GM19099 (cell line): ENCODE results near the gene PFKFB3.

Experiments
- POLR2A ChIP-seq: IDR thresholded peaks from 3 replicates; pipeline ENCODE4 v1.6.1; 2011; ENCODE audit warnings: low read depth; ENCODE audit not compliant: insufficient read length; ENCODE audit errors: extremely low read depth

The PFKFB3 gene

GRCh38 chr10:6211671-6212635, 9.2 kb downstream of the PFKFB3 start:
- TF ChIP-seq POLR2A, result no peak

DNA sequence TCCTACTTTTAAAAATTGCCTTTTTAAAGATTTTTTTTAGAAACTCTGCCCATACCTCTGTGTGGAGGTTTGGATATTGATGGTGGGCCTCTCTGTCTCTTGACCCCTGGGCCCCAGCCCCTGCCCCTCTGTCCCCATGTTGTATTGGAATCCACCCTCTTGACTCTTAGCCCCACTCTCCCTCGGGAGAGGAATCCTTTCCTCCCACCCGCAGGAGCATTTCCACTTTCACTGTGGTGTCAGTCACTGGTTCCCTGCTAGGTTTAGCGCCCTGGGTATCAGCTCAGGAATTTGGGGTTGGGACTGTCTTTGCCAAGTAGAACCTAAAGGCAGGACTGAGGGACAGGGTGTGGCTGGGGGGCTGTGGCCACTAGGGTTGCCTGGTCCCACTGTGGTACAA, 10.1 kb downstream of the PFKFB3 start:
- TF ChIP-seq POLR2A, result no peak

- no peak for TF ChIP-seq POLR2A
These were observed 10.6 kb downstream of the PFKFB3 start for GRCh38 chr10:6213257-6213905.

GRCh38 chr10:6213908-6214307, 11.2 kb downstream of the PFKFB3 start:
- TF ChIP-seq POLR2A, result no peak

- TF ChIP-seq POLR2A, result no peak
These were observed 11.9 kb downstream of the PFKFB3 start for GRCh38 chr10:6214612-6215011.

DNA sequence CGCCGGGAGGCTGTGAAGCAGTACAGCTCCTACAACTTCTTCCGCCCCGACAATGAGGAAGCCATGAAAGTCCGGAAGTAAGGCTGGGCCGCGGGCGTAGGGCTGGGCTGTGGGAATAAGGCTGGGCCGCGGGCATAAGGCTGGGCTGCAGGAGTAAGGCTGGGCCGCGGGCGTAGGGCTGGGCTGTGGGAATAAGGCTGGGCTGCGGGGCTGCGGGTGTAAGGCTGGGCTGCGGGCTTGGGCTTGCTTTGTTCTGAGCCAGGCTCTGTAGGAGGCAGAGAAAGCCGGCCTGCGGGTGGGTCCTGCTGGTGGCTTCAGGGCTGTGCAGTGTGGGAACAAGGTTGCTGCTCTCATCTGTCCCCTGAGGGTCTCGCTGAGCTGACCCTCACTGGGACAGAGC, 12.5 kb downstream of the PFKFB3 start:
- TF ChIP-seq POLR2A, result no peak

DNA sequence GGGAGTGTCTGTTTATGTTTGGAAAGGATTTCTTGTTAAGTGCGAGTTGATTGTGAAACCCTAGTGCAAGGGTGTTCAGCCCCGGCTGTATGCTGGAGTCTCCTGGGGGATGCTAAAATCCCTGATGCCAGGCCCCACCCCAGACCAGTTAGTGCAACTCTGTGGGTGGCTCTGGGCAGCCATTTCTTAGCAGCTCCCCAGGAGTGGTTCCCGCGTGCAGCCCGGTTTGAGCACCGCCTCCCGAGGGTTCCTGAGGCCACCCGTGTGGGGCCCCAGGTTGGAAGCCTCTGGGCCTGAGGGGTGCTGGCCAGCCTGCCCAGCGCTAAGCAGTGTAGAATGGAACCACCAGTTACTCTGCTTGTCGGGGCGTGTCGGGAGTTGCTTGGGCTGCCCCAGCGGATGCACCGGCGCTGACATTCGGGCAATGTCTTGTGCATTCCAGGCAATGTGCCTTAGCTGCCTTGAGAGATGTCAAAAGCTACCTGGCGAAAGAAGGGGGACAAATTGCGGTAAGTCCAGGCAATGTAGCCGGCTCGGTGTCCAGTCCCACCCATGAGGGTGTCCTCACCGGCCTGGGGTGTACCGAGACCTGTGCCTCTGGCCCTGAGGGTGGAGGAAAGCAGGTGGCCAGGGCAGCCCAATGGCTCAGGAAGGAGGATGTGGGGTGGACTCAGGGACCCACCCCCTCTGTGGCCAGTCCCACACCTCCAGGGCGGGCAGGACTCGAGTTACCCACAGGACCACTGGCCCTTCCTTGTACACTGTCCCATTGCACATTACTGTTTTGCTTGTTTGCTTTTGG, 13.2 kb downstream of the PFKFB3 start:
- no peak for TF ChIP-seq POLR2A

DNA sequence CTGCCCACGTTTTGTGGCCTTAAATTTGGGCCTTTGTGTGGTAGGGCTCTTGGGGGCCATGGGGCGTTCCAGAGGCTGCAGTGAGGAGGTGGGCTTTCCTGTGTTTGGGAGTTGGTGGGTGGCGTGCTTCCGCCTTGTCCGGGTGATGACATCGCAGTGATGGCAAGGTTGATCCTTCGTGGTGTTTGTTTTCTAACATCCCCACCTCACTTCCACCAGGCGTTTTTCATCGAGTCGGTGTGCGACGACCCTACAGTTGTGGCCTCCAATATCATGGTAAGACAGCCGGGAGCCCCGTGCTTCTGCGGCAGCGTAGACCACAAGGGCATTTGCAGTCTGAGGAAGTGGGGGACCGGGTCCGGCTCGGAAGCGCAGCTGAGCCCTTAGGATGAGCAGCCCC, 14.2 kb downstream of the PFKFB3 start:
- no peak for TF ChIP-seq POLR2A

GRCh38 chr10:6217611-6218010, 14.9 kb downstream of the PFKFB3 start:
- no peak for TF ChIP-seq POLR2A

DNA sequence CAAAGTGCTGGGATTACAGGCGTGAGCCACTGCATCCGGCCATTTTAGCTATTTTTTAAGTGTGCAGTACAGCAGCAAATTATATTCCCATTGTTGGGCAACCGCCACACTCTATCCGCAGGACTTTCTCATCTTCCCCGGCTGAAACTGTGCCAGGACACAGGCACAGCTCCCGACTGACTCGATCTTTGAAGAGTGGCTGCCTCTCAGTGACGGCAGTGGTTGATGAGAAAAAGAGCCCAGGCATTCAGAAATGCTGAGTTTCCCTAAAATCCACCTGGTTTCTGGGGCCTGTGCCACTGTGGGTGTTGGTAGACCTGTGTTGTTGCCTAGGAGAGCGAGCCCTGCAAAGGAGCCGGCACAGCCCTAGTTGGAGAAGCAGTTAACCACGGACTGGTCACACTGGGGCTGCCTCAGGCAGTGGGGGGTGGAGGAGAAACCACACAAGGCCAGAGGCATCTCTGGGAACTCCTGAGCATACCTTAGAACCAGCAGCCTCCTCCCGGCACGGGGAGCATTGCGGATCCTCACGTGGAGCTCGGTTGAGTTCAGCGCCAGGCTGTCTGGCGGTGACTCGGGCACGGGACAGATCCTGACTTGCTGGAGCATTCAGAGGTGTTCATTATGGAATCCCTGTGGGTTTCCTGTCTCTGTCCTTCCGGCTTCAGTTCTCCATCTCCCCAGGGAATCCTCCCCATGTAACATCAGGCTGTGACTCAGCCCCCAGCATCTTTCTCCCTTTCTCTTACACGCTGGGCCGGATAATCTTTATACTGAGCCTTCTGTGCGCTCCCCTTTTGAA, 16.2 kb downstream of the PFKFB3 start:
- no peak for TF ChIP-seq POLR2A

DNA sequence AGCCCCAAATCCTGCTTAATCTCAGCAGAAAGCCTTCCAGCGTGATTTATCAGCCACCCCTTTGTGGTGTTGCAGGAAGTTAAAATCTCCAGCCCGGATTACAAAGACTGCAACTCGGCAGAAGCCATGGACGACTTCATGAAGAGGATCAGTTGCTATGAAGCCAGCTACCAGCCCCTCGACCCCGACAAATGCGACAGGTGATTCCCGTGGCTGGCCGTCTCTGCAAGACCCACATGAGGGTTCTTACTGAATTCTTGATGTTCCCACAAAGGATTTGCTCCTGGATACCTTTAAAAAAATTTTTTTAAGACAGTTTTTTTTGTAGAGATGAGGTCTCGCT, 16.7 kb downstream of the PFKFB3 start:
- TF ChIP-seq POLR2A, result no peak

DNA sequence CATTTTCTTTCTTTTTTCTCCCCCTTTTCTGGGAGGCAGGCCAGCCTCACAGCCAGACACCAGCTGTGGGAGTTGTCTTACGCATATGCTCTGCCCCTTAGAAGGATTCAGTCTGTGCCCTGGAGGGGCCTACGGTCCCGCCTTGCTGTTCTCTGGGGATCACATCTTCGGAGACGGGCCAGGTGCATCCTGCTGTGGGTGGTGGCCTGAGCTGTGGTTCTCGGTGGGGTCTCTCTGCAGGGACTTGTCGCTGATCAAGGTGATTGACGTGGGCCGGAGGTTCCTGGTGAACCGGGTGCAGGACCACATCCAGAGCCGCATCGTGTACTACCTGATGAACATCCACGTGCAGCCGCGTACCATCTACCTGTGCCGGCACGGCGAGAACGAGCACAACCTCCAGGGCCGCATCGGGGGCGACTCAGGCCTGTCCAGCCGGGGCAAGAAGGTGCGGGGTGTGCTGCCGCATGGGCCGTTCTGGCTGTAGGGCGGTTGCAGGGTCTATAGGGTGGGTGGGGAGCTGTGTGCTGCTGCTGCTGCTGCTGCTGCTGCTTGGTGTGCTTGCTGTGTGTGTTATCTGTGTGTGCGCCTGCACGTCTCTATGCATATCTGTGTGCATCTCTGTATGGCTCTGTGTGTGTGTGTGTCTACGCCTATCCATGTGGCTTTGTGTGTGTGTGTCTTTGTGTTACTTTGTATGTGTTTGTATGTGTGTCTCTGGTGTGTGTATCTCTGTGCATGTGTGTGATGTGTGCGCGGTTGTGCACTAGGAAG, 17.9 kb downstream of the PFKFB3 start:
- TF ChIP-seq POLR2A, result no peak

DNA sequence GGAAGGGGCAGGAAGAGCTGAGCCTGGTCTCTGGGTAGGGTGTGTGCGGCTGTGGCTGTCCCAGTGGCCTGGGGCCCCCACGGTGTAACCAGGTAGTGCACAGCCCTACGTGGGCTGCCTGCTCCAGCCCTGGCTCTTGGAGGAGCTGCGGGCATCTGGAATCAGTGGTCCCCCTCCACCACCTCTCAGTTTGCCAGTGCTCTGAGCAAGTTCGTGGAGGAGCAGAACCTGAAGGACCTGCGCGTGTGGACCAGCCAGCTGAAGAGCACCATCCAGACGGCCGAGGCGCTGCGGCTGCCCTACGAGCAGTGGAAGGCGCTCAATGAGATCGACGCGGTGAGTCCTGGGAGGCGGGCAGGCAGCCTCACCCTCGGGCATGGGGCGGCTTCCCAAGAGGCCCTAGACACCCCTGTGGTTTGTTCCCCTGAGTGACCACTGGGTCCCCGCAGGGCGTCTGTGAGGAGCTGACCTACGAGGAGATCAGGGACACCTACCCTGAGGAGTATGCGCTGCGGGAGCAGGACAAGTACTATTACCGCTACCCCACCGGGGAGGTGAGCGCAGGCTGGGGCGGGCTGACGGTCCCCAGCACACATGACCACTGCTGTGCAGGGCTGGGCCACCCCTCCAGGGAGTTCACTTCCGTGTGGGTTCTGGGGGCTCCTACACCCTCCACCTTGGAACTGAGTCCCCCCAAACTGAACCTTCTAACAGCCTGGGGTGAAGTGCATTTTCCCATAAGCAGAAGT, 18.6 kb downstream of the PFKFB3 start:
- no peak for TF ChIP-seq POLR2A
